CD4-positive, alpha-beta T cell (primary cell): ENCODE data around the gene EFCAB9. TPM values are rescaled to one million over a fixed set of nuclear protein-coding genes. Genes with fewer than 3 reads are reported as not detected.

ENCODE experiments used
- ATAC-seq: fragments of 200-7000 bp; cut with Tn5 transposase; one replicate; pipeline ENCODE4 v1.10.0; 2022; ENCODE audit warnings: mild to moderate bottlenecking; ENCODE audit not compliant: poor library complexity
- CTCF ChIA-PET: fragments of 350-600 bp; sonication (Branson Sonifier 250); formaldehyde crosslinking; loops from one replicate; lab custom pipeline; 2021; ENCODE audit warnings: antibody characterized with exemption, inconsistent platforms; lab: Charles Lee
- POLR2A ChIA-PET: fragments of 350-600 bp; sonication (Branson Sonifier 250); formaldehyde crosslinking; loops from one replicate; lab custom pipeline; 2021; ENCODE audit warnings: antibody characterized with exemption, inconsistent platforms; lab: Charles Lee
- DNase-seq, 14 experiments: peaks; one replicate each; pipeline ENCODE4 v3.0.0-alpha.2; 2013 to 2020; ENCODE audit warnings: mixed read lengths in 2 of 14
- H3K27ac ChIP-seq, 2 donors: one replicate each; pipeline versions ENCODE4 v1.5.1 to v1.7.0; 2013; ENCODE audit warnings: low read length in 2 of 2, low read depth in 1 of 2, mild to moderate bottlenecking in 1 of 2
- H3K27me3 ChIP-seq, 2 experiments: 1 replicate in 1 of 2; 2 replicates in 1 of 2; pipeline versions ENCODE4 v1.6.1 to v1.7.0; 2013; ENCODE audit warnings: low read length in 2 of 2, control low read depth in 1 of 2, mild to moderate bottlenecking in 1 of 2, moderate library complexity in 1 of 2; ENCODE audit not compliant: insufficient read depth in 2 of 2, control insufficient read depth in 1 of 2
- H3K36me3 ChIP-seq: one replicate; pipeline ENCODE4 v1.6.1; 2013; ENCODE audit warnings: low read length, control low read depth; ENCODE audit not compliant: insufficient read depth
- H3K4me1 ChIP-seq: one replicate; pipeline ENCODE4 v1.6.1; 2013; ENCODE audit warnings: low read length, control low read depth; ENCODE audit not compliant: insufficient read depth
- H3K4me3 ChIP-seq: one replicate; pipeline ENCODE4 v1.5.1; 2013; ENCODE audit warnings: mild to moderate bottlenecking, low read length, moderate library complexity
- H3K9me3 ChIP-seq, 2 experiments: 1 replicate in 1 of 2; 2 replicates in 1 of 2; pipeline versions ENCODE4 v1.6.1 to v1.7.0; 2013; ENCODE audit warnings: low read length in 2 of 2, mild to moderate bottlenecking in 2 of 2, control low read depth in 1 of 2, moderate library complexity in 1 of 2; ENCODE audit not compliant: control insufficient read depth in 1 of 2, insufficient read depth in 1 of 2
- H3K27ac Mint-ChIP-seq: one replicate; pipeline ENCODE4 v1.8.0; 2020; ENCODE audit warnings: mixed read lengths
- H3K27me3 Mint-ChIP-seq: one replicate; pipeline ENCODE4 v1.8.0; 2021; ENCODE audit warnings: mixed read lengths
- H3K36me3 Mint-ChIP-seq: one replicate; pipeline ENCODE4 v1.8.0; 2021; ENCODE audit warnings: low read depth, mixed read lengths
- H3K4me1 Mint-ChIP-seq: one replicate; pipeline ENCODE4 v1.8.0; 2021; ENCODE audit warnings: low read depth, mixed read lengths
- H3K4me3 Mint-ChIP-seq: one replicate; pipeline ENCODE4 v1.8.0; 2020; ENCODE audit warnings: mild to moderate bottlenecking, mixed read lengths
- H3K9me3 Mint-ChIP-seq: one replicate; pipeline ENCODE4 v1.8.0; 2020; ENCODE audit warnings: mixed read lengths
- intact Hi-C, 2 experiments: fragments of 100-400 bp; cut with DNase I in 1 of 2; cut with micrococcal nuclease in 1 of 2; formaldehyde crosslinking; loops; one replicate each; pipeline versions ENCODE4 v1.15.1 to v1.9.0; 2023 to 2025; cut with DNase I, micrococcal nuclease
- total RNA-seq, 174 experiments: library from RNA in 2 of 174; stranded (reverse) in 2 of 174; gene quantifications; one replicate each; pipeline ENCODE4 v1.2.3 and lab custom pipeline; 2021 to 2026
- TF ChIP-seq, protein P1 (sequence below): fragments of 200-600 bp; IDR thresholded peaks from one replicate; pipeline ENCODE4 v1.8.0; 2022; ENCODE audit warnings: antibody characterized with exemption, mild to moderate bottlenecking

EFCAB9 gene
- total RNA-seq, 2 experiments from 2014 or later, result not detected

DNA sequence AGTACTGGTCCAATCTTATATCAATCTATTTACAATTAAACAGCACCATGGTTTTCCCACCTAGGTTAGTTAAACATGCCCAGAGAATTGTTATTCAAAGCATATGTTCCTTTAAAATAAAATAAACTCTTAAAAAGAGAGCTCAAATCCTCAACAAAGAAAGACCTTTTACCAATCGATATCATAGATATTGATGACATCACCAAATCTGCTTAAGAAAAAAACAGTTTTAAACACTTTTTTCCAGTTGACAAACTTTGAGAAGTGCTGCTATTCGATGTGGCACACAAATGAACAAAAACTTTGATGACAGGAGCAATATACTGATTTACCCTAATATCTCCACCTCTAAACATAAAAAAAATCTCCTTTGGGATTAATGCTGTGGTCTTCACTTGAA, 15.7 kb downstream of the EFCAB9 start:
- DNase-seq (no peak), ATAC-seq (no peak)
- TF ChIP-seq, protein P1, sequence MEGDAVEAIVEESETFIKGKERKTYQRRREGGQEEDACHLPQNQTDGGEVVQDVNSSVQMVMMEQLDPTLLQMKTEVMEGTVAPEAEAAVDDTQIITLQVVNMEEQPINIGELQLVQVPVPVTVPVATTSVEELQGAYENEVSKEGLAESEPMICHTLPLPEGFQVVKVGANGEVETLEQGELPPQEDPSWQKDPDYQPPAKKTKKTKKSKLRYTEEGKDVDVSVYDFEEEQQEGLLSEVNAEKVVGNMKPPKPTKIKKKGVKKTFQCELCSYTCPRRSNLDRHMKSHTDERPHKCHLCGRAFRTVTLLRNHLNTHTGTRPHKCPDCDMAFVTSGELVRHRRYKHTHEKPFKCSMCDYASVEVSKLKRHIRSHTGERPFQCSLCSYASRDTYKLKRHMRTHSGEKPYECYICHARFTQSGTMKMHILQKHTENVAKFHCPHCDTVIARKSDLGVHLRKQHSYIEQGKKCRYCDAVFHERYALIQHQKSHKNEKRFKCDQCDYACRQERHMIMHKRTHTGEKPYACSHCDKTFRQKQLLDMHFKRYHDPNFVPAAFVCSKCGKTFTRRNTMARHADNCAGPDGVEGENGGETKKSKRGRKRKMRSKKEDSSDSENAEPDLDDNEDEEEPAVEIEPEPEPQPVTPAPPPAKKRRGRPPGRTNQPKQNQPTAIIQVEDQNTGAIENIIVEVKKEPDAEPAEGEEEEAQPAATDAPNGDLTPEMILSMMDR, result no peak
- CTCF ChIA-PET, result no interaction called here
- POLR2A ChIA-PET, result no interaction called here
- Mint-ChIP-seq H3K4me1 (no peaks in the 10 kb centered on the region), H3K36me3 (peaks cover 23% of the 10 kb centered on the region), H3K9me3 (no peaks in the 10 kb centered on the region), H3K27ac (no peak overlapping the region), H3K27me3 (no peaks in the 10 kb centered on the region), H3K4me3 (no peak overlapping the region)
- Histone ChIP-seq H3K9me3 (no peaks in the 10 kb centered on the region), H3K27ac (no peak overlapping the region), H3K4me3 (no peak overlapping the region), H3K4me1 (no peaks in the 10 kb centered on the region), H3K36me3 (peaks cover 18% of the 10 kb centered on the region), H3K27me3 (no peaks in the 10 kb centered on the region)
- intact Hi-C loops, result no loop called here

DNA sequence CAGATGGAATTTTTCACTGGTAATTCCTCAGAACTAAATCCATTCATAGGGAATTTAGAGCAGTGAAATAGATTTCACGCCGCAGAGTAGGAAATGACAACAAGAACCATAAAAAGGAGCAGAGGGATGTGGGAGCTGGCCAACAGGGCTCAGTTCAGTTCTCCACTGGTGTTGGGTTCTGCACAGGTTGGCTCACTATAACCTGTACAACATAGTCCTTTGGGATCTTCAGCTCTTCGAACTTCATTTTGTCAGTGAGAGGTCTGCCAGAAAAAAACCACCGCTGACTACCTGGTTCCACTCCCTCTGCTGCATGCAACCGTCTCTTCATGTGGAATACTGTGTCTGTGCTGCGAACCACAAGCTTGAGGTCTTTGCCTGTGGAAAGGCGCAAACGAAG, 17.7 kb downstream of the EFCAB9 start:
- peaks cover 23% of the 10 kb centered on the region for H3K36me3 ChIP-seq
- H3K4me1 Mint-ChIP-seq, result no peaks in the 10 kb centered on the region
- H3K4me3 Mint-ChIP-seq, result no peak overlapping the region
- intact Hi-C loops, result no loop called here
- H3K27me3 Mint-ChIP-seq, result no peaks in the 10 kb centered on the region
- H3K36me3 Mint-ChIP-seq, result peaks cover 34% of the 10 kb centered on the region
- TF ChIP-seq, protein P1, result no peak
- DNase-seq, result no peak
- ChIA-PET POLR2A (no interaction called here), CTCF (no interaction called here)
- no peaks in the 10 kb centered on the region for H3K9me3 Mint-ChIP-seq
- no peak overlapping the region for H3K27ac Mint-ChIP-seq
- no peaks in the 10 kb centered on the region for H3K9me3 ChIP-seq
- ATAC-seq, result no peak
- H3K4me1 ChIP-seq, result no peaks in the 10 kb centered on the region
- H3K27me3 ChIP-seq, result no peaks in the 10 kb centered on the region
- no peak overlapping the region for H3K4me3 ChIP-seq
- no peak overlapping the region for H3K27ac ChIP-seq

DNA sequence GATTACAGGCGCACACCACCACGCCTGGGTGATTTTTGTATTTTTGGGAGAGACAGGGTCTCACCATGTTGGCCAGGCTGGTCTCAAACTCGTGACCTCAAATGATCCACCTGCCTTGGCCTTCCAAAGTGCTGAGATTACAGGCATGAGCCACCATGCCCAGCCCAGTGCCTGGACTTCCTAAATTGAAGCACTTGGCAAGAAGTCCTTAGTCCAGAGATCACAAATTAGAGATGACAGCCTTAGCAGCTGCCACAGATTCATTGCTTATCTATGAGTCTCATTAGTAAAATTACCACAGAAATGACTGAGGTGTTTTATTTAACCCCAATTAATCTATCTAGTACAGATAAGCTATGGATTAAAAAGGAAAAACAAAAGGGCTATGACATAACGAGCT, 19.2 kb downstream of the EFCAB9 start:
- no peak overlapping the region for H3K27ac ChIP-seq
- H3K4me1 Mint-ChIP-seq, result no peaks in the 10 kb centered on the region
- intact Hi-C loops, result no loop called here
- POLR2A ChIA-PET, result no interaction called here
- CTCF ChIA-PET, result no interaction called here
- ATAC-seq, result no peak
- no peak overlapping the region for H3K4me3 Mint-ChIP-seq
- no peaks in the 10 kb centered on the region for H3K27me3 ChIP-seq
- H3K9me3 ChIP-seq, result no peaks in the 10 kb centered on the region
- H3K27me3 Mint-ChIP-seq, result no peaks in the 10 kb centered on the region
- no peak for DNase-seq
- H3K4me1 ChIP-seq, result no peaks in the 10 kb centered on the region
- no peak overlapping the region for H3K27ac Mint-ChIP-seq
- no peak overlapping the region for H3K4me3 ChIP-seq
- peaks cover 41% of the 10 kb centered on the region for H3K36me3 Mint-ChIP-seq
- TF ChIP-seq, protein P1, result no peak
- peaks cover 23% of the 10 kb centered on the region for H3K36me3 ChIP-seq
- H3K9me3 Mint-ChIP-seq, result no peaks in the 10 kb centered on the region
